Measurements from ENCODE around the gene GPR63.
A peak's percentile ranks its signal among the peaks of the same experiment; 100 is the strongest.

The GPR63 gene

DNA sequence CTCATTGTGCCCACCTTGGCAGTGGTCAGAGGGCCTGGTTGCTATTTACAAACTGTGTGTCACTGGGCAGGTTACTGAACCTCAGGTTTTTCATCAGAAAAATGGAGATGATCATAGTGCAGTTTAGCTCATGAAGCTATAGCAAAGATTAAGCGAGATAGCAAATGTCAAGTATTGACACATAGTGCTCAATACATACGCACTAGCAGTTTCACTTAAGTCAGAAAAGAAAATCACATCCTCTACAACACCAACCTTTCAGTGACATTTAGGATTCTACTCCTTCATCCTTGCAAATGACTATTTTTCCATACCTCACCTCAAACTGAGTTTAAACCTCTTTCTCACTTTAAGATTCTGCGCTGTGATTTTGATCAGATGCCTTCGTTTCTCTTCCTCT lies 16.2 kb downstream of the GPR63 start:
- no peak for DNase-seq (ENCODE audit: low spot score)

- no peak for DNase-seq (ENCODE audit: low spot score)
Measured at GRCh38 chr6:96816301-96816817, 20.9 kb downstream of the GPR63 start.

DNA sequence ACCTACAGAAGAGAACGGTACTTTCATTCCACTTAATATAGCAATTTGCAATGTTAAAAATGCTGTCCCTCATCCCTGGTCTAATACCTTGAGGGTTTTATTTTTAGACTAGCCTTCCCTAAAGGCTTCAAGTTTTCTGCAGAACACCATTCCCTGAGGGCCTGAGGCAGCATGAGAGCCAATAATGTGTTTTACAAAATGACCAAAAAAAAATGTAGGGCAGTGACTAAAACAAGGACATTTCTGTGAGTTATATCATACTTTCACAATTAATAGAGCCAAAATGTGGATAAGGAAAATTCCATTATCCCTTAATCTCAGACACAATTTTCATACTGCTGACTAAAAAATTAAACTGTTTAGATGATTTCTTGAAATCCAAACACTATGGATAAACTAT lies 22.7 kb downstream of the GPR63 start:
- DNase-seq (ENCODE audit: low spot score), result no peak

DNA sequence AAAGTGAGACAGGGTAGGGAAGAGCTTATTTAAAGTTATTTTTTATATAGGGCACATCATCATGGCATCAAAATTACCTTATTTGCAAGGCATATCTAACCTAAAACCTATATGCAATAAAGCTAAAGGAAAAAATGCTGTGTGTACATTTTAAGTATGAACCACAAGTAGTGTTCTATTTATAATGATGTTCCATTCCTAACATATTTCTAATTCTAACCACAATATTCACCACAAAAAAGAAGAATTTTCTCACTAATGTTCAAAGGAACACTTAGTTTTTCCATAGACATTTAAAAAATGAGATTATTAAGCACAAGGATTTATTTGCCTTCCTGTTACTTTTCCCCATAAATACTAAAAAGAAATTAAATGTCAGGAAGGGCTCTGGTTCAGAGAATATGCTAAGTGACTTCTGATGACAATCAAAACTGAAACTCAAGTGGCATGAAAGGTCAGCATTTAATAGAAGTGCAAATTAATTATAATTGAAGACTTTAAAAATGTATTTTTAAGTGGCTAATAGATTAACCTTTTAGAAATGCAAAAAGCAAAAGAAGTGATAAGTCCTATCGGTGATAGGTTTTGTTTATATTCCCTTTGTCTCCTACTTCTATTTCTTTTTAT lies 25.1 kb downstream of the GPR63 start:
- DNase-seq (ENCODE audit: low spot score), result no peak

DNA sequence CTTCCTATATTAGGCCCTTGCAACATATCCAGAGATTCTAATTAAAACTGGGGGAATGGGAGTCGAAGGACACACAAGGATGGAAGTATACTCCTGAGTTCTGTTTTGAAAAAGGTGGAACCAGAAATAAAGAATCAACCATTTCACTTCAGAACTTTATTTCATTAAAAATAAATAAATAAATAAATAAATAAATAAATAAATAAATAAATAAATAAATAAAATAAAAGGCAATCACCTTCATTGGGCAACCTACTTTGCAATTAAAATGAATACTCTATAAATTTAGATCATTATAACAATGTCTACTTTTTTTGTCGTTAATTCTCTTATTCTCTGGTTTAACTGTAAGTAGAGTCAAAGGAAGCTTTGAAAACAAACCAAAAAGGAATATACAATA lies 25.6 kb downstream of the GPR63 start:
- DNase-seq (ENCODE audit: low spot score), result no peak

GRCh38 chr6:96811136-96811535 lies 26.1 kb downstream of the GPR63 start:
- no peak for DNase-seq (ENCODE audit: low spot score)

DNA sequence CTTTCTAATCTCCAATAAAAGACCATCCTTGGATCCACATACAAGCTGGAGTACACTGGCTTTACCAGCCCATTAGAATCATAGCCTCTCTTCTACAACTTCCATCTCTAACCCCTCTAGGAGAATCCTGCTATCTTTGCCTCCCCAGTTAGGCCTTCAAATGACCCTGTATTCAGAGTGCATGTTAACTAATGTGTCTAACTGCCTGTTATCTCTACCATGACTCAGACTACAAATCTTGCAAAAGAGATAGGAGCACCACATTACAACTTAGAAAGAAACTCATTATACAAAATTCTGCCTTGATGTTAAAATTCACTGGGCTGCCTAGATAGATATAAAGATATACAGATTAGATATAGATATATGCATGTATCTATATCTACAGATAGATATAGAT lies 28.2 kb downstream of the GPR63 start:
- no peak for DNase-seq (ENCODE audit: low spot score)

GRCh38 chr6:96803106-96803481 lies 34.2 kb downstream of the GPR63 start:
- no peak for DNase-seq (ENCODE audit: low spot score)

GRCh38 chr6:96795481-96795880 lies 41.8 kb downstream of the GPR63 start:
- peak; percentile 45 for DNase-seq (ENCODE audit: low spot score)

DNA sequence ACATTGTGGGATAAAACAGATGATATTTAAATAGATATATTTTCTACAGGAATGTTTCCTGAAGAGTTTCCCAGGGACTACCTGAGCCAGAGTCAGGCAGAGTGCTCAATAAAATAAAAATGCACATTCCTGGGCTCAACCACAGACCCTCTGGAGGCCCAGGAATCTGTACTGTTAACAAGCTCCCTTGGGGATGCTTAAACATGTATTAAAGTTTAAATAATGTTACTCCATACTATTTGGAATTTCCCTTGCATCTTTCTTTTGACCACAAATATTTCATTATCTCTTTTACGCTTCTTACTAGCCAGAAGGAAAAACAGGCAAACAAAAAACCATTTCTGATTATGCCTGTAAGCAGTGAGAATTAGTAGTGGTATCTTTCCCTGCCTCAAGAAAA lies 42.3 kb downstream of the GPR63 start:
- DNase-seq (ENCODE audit: low spot score), result no peak

GRCh38 chr6:96792561-96793190 lies 44.6 kb downstream of the GPR63 start:
- no peak for DNase-seq (ENCODE audit: low spot score)

GRCh38 chr6:96789871-96790270 lies 47.4 kb downstream of the GPR63 start:
- DNase-seq (ENCODE audit: low spot score), result no peak

DNA sequence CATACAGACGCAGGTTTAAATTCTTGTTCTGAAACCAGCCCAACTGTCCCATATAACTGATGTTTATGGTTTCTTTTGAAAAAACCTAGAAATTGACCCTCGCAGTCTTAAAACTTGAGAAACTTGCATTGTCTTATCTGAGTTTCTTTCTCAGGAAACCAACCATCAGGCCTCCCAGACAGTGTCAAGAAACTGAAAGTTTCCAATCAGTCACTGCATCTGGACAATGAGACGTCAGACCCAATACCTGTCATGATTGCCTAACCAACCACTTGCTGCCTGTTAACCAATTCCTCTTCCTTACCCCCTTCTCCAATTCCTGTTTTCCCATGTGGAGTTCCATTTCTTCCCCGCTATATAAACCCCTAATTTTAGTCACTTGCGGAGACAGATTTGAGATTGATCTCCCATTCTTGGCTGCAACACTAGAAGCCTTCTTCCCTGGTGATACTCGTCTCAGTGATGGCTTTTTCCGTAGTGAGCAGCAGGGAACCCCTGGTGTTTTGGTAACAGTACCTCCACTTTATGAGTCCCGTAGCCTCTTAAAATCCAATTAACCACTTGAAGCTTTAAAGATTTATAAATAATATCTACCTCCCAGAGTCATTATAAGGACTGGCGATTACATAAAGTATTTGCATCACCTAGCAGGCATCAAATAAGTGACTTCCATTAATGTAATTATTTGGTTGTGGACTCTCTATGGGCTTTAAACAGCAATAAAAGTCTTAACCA lies 49.3 kb downstream of the GPR63 start:
- no peak for DNase-seq (ENCODE audit: low spot score)

DNA sequence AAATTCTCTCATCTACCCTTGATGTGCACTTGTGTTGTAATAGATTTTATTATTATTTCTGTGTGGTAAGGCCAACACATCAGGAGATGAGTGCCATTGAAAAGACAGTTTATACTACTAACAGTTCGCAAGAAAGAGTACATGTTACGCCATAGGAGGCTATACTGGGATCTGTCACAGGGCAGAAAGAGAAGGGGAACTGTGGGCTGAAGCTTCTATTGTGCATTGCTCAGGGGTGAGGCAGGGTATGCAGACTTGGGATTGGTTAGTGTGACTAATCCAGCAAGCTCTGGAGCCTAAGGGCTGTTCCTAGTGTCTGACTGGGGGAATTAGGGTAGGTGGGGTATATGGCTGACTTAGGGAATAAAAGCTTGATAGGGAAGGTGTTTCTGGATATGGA lies 50.9 kb downstream of the GPR63 start:
- no peak for DNase-seq (ENCODE audit: low spot score)

DNA sequence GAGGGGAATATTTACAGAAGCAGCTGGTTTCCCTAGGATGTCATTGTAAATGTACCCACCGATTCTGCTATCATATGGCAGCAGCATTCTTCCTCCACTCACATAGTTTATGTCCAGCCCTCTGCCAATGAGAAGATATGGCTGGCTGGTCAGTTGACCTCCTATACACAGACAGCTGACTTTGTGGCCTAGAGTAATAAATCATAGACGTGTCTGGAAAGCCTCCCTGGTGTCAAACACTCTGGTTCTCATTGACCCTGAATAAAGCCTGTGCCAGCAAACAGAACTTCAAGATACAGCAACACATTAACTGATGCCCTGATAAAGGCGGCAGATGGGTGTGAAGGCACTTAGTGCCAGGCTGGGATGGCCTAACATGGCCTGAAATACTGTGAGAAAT lies 52.6 kb downstream of the GPR63 start:
- DNase-seq (ENCODE audit: low spot score), result no peak

DNA sequence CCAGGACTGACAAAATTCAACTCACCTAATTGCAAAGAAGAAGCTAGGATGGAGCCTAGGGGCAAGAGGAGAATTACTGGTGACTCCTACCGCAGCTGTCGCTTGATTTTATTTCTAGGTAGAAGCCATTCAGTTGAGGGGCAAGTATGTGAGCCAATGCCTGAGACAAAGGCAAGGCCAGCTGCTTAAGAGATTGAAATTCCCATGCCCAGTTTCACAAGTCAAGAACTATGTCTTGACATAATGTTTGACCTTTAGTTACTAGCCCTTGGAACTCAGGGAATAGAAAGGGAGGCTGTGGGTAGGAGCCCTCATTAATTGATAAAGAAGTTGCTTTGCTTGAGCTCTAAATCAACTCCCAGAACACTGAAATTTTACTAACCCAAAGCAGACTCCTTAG lies 54.0 kb downstream of the GPR63 start:
- DNase-seq (ENCODE audit: low spot score), result no peak

DNA sequence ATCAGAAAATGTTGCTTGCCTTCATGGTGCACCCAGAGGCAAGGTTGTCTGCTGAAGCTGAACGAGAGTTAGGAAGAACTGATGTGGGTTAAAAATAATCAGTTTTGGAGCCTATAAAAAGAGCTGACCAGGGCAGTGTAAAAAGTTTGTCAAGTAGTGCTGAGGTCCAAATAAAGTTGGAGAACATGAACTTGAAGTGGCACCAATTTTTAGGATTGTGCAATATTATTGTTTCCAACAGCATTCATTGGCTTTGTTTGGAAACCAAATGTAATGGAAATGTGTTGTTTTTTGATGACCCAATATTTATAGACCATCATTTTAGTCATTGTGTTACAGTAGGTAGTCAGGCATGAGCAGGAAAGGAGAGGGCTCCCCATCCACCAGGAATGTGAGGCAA lies 55.7 kb downstream of the GPR63 start:
- no peak for DNase-seq (ENCODE audit: low spot score)

DNA sequence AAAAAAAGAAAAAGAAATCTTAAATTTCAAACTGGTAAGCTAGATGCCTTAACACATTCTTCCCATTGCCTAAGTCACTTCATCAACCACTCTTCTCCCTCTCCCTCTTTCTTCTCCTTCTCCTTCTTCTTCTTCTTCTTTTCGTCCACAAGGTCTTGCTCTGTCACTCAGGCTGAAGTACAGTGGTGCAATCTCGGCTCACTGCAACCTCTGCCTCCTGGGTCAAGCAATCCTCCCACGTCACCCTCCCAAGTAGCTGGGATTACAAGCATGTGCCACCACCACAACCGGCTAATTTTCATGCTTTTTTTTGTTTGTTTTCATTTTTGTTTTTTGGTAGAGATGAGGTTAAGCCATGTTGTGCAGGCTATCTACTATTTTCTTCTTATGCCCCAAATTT lies 60.2 kb downstream of the GPR63 start:
- DNase-seq (ENCODE audit: low spot score), result no peak

DNA sequence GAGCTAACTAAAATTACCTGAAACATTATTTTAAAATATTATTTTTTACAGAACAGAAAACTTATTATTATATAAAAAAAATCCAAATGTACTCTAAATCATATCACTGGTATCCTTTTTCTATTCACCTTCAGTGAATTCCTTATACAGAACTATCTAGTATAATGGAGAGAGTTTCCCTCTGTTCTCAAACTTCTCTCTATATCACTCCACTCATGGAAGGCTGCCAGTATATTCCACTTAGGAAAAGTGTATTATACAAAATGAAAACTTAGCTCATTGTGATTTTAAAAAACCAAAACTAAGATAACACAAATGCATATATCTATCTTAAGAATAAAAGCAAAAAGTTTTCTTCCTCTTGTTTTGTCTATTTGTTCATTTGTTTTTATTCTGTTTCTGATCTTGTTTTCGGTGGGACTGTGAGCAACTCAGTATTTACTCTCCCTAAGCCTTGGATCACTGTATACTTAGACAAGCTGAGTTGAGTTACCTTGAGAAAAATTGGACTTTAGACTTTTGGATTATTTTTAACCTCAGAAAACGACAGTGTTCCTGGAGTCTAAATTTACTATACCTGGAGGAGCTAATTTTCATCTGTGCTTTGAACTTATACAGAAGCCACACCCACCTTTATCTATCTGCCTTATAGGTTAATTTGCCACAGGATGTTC lies 61.4 kb downstream of the GPR63 start:
- DNase-seq (ENCODE audit: low spot score), result no peak

DNA sequence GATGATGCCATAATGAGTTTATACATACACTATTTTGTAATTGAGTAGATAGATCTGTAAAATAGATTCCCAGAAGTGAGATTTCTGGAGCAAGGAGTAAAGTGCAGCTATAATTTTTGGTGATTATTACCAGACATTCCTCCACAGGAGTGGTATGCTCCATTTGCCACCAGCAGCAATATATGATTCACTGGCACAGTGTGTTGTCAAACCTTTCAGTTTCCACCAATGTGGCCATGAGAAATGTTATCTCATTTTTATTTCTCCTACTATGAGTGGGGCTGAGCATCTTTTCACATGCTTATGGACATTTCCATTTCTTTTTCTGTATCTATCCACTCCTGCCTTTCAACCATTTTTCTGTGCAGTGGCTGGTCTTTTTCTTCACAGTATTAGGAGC lies 70.5 kb downstream of the GPR63 start:
- no peak for DNase-seq (ENCODE audit: low spot score)

DNA sequence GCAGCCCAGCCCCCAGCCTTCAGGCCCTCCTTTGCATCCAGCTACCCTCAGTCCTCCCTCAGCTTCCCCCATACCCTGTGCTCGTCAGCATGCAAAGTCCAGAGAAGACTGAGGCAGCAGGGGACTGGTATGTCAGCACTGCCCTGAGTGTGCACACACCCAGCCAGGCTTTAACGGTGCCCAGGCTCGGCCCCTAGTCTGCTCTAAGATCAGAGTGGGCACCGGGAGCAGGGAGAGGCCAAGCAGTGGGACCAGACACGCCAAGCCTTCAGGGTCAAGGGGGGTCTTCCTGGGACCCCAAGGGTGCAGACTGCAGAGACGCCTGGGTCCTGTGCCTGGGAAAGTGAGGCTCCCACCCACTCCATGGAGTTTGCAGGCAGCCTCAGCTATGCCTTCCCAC lies 74.7 kb downstream of the GPR63 start:
- no peak for DNase-seq (ENCODE audit: low spot score)

- DNase-seq (ENCODE audit: low spot score), result no peak
Measured at GRCh38 chr6:96761794-96762193, 75.5 kb downstream of the GPR63 start.

DNA sequence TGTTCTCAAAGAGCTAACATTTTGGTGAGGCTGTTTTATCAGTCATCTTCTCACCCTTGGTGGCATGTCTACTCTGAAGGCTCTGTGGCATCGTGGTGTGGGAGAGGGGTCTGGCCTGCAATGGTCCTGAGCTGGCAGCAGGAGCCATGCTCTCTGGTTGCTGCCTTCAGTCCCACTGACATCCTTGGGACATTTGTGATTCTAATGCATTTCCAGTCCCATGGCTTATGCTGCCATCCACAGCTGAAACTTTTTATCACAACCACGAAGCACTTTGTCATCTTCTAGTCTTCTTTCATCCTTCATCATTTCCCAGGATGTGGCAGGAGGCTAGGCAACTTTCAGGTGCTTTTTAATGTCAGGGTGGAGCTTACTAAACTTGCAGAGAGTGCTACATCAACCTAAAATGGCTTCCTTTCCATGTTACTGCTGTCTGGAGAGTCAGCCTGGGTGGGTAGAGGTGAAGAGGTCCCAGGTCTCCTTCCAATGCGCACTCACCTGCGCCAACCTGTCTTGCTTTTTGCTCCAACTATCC lies 77.1 kb downstream of the GPR63 start:
- DNase-seq (ENCODE audit: low spot score), result peak; percentile 20
